Stimulated activated naive B cell treated with anti-CD40 and anti-IgM and Interleukin-4, amounts not matched to agents 10 μg/mL and 1 μg/mL and 100 μg/mL, for 72 hours (primary cell): Measurements from ENCODE around the gene DGKH.
A peak's percentile ranks its signal among the peaks of the same experiment; 100 is the strongest.

Experiments
- ATAC-seq, 2 donors: fragments of 150-1000 bp; cut with Tn5 transposase; replicated peaks; 2 replicates each; pipeline ENCODE4 v1.10.0; 2021; ENCODE audit warnings: moderate library complexity in 1 of 2
- DNase-seq: peaks from one replicate; pipeline ENCODE4 v3.0.0; 2021
- H3K27ac Mint-ChIP-seq: one replicate; pipeline ENCODE4 v1.8.0; 2022; ENCODE audit warnings: mild to moderate bottlenecking, mixed read lengths
- H3K27me3 Mint-ChIP-seq, 2 donors: one replicate each; pipeline ENCODE4 v1.8.0; 2022; ENCODE audit warnings: mixed read lengths in 2 of 2
- H3K36me3 Mint-ChIP-seq, 2 donors: one replicate each; pipeline ENCODE4 v1.8.0; 2022; ENCODE audit warnings: mixed read lengths in 2 of 2, mild to moderate bottlenecking in 1 of 2
- H3K4me1 Mint-ChIP-seq, 2 donors: one replicate each; pipeline ENCODE4 v1.8.0; 2022; ENCODE audit warnings: mixed read lengths in 2 of 2, mild to moderate bottlenecking in 1 of 2
- H3K4me3 Mint-ChIP-seq, 2 donors: one replicate each; pipeline ENCODE4 v1.8.0; 2022; ENCODE audit warnings: mild to moderate bottlenecking in 2 of 2, mixed read lengths in 2 of 2, moderate library complexity in 1 of 2
- H3K9me3 Mint-ChIP-seq, 2 donors: one replicate each; pipeline ENCODE4 v1.8.0; 2022; ENCODE audit warnings: mixed read lengths in 2 of 2, mild to moderate bottlenecking in 1 of 2

DGKH gene

GRCh38 chr13:42028113-42028799 lies 20.2 kb upstream of the DGKH start:
- Mint-ChIP-seq H3K27ac (no peak overlapping the region), H3K4me1 (no peaks in the 10 kb centered on the region), H3K4me3 (no peak overlapping the region), H3K36me3 (no peaks in the 10 kb centered on the region), H3K9me3 (peaks cover 0 to 1% of the 10 kb centered on the region in 2 donors), H3K27me3 (peaks cover 8 to 18% of the 10 kb centered on the region in 2 donors)
- DNase-seq (no peak), ATAC-seq (no peak)

DNA sequence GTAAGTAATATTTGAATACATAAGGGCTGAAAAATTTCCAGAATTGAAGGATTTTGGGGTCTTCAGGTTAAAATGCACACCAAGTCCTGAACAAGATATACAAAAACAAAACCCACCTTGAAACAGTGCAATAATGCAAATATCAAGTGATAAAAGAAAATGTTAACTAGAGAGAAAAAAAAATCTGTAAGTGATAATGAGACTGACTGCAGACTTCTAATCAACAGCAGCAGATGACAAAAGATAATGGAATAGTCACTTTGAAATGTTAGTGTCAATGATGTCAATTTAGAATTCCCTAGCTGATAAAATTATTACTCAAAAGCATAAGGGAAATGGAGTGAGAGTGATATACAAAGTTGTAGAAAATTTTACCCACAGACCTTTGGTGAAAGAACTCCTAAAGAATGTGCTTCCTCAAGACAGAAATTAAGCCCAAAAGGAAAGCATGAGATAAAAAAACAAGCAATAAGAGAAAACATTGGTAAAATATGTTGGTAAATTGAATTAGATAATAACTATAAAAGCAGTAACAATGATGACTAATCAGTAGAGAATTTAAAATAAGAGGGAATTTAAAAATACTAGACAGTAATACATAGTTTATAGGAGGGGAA lies 12.4 kb upstream of the DGKH start:
- Mint-ChIP-seq H3K27ac (no peak overlapping the region), H3K9me3 (peaks cover 6 to 7% of the 10 kb centered on the region in 2 donors), H3K27me3 (peaks cover 0 to 4% of the 10 kb centered on the region in 2 donors), H3K36me3 (peaks cover 0 to 6% of the 10 kb centered on the region in 2 donors), H3K4me1 (peaks cover 10 to 20% of the 10 kb centered on the region in 2 donors), H3K4me3 (no peak overlapping the region)
- ATAC-seq (no peak), DNase-seq (no peak)

- H3K36me3 Mint-ChIP-seq: peaks cover 3 to 9% of the 10 kb centered on the region in 2 donors
- DNase-seq (no peak), ATAC-seq (no peak)
- H3K4me1 Mint-ChIP-seq: peaks cover 12 to 27% of the 10 kb centered on the region in 2 donors
- peaks cover 4 to 6% of the 10 kb centered on the region in 2 donors for H3K27me3 Mint-ChIP-seq
- no peak overlapping the region for H3K4me3 Mint-ChIP-seq
- peaks cover 4 to 7% of the 10 kb centered on the region in 2 donors for H3K9me3 Mint-ChIP-seq
- H3K27ac Mint-ChIP-seq: no peak overlapping the region
Measured at GRCh38 chr13:42036711-42037110, 11.7 kb upstream of the DGKH start.

DNA sequence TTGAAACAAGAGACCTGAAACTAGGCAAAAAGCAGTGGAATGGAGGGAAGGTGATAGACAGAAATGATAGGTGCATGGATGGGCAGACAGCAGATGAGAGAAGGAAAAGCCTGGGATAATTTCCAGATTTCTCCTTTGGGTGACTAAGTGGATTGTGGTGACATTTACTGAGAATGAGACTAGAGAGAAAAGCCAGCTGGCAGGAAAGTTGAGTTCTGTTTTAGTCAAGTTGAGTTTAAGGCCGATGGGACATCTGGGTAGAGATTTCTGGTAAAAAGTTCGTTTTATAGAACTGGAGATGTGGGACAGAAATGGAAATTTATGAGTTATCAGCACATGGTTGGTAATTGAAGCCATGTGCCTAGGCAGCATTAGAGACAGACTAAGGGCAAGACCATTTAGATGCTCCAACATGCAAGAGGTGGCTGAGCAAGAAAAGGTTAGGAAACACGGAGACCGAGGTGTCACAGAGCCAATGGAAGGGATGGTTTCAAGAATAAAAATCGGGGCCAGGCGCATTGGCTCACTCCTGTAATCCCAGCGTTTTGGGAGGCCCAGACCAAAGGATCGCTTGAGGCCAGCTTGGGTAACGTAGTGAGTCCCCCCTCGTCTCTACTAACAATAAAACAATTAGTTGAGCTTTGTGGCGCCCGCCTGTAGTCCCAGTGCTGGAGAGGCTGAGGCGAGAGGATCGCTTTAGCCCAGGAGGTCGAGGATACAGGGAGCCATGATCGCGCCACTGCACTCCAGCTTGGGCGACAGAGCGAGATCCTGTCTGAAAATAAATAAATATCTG lies 9.6 kb upstream of the DGKH start:
- ATAC-seq: no peak
- Mint-ChIP-seq H3K4me1 (peaks cover 16 to 31% of the 10 kb centered on the region in 2 donors), H3K4me3 (peak overlapping the region; percentile 91 to 94), H3K36me3 (peaks cover 6 to 13% of the 10 kb centered on the region in 2 donors), H3K27ac (peak overlapping the region; percentile 95), H3K27me3 (peaks cover 7 to 10% of the 10 kb centered on the region in 2 donors), H3K9me3 (peaks cover 4 to 7% of the 10 kb centered on the region in 2 donors)
- DNase-seq: no peak

DNA sequence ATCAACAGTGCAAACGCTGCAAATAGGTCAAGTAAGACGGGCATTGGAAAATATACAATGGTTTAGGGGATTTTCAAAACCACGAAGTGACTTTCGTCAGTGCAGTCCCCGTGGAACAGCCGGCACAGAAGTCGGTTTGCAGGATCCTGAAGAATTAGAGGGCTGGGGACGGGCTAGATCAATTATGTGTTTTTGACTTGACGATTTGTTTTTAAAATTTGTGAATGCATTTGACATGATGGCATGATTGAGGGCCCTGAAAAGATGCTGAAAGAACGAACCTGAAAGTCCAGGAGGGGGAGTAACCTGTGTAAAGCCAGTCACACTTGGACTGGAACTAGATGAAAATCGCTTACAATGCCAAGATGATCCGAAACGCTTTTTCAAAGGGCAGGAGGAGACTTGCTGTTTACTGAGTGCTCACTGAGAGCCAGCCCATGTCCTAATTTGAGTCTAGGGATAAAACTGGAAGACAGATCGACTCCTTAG lies 8.9 kb upstream of the DGKH start:
- peaks cover 13 to 16% of the 10 kb centered on the region in 2 donors for H3K27me3 Mint-ChIP-seq
- peaks cover 9 to 19% of the 10 kb centered on the region in 2 donors for H3K36me3 Mint-ChIP-seq
- H3K4me3 Mint-ChIP-seq: peak overlapping the region; percentile 91 to 94
- peak overlapping the region; percentile 95 for H3K27ac Mint-ChIP-seq
- peaks cover 4 to 7% of the 10 kb centered on the region in 2 donors for H3K9me3 Mint-ChIP-seq
- ATAC-seq (peak; percentile 28 to 39), DNase-seq (no peak)
- H3K4me1 Mint-ChIP-seq: peaks cover 16 to 31% of the 10 kb centered on the region in 2 donors

DNA sequence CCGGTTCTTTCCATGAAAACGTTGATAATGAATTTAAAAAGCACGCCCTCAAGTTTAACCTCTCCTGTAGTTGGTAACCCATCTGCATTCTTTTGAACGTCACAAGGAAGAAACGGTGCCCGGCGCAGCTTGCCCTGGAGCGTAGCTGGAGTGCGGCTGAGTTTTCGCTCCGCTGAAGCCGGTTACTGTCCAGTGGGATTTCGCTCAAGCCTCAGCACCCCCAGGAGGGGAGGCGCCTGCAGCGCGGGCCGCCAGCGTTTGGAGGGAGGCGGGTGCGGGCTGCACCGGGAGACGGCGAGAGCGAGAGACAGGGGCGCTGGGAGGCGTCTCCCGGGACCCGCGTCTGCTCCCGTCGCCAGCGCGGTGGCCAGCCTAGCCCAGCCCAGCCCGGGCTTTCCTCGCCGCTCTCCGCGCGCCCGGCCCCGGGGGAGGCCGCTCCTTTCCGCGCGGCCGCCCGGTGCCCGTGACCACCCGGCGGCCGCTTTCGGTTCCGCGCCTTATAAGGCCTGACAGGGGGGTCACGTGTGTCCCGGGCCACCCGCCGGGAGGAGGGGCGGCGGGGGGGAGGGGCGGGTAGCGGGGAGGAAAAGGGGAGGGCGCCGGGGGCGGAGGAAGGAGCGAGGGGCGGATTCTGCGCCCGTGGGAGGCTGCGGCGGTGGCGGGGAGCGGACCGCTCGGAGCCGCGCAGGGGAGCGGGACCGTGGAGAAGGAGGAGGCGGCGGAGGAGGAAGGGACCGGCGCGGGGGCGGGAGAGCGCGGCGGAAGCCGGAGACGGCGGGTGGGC lies 8.3 kb upstream of the DGKH start:
- DNase-seq: peak; percentile 77
- Mint-ChIP-seq H3K27me3 (peaks cover 14 to 22% of the 10 kb centered on the region in 2 donors), H3K9me3 (peaks cover 3 to 7% of the 10 kb centered on the region in 2 donors), H3K27ac (peak overlapping the region; percentile 95), H3K4me1 (peaks cover 16 to 31% of the 10 kb centered on the region in 2 donors), H3K4me3 (peak overlapping the region; percentile 91 to 94), H3K36me3 (peaks cover 9 to 19% of the 10 kb centered on the region in 2 donors)
- ATAC-seq: peak; percentile 76 to 81

- Mint-ChIP-seq H3K4me3 (peak overlapping the region; percentile 94 to 95), H3K9me3 (peaks cover 3 to 5% of the 10 kb centered on the region in 2 donors), H3K27ac (no peak overlapping the region), H3K27me3 (peaks cover 14 to 26% of the 10 kb centered on the region in 2 donors), H3K4me1 (peaks cover 16 to 31% of the 10 kb centered on the region in 2 donors), H3K36me3 (peaks cover 9 to 18% of the 10 kb centered on the region in 2 donors)
- ATAC-seq: no peak
- no peak for DNase-seq
Measured at GRCh38 chr13:42040730-42041010, 7.8 kb upstream of the DGKH start.

GRCh38 chr13:42041011-42041683 lies 7.3 kb upstream of the DGKH start:
- DNase-seq (peak; percentile 24), ATAC-seq (peak; percentile 36 to 42)
- Mint-ChIP-seq H3K27ac (peak overlapping the region; percentile 91), H3K9me3 (peaks cover under 1 to 2% of the 10 kb centered on the region in 2 donors), H3K4me1 (peaks cover 16 to 31% of the 10 kb centered on the region in 2 donors), H3K4me3 (peak overlapping the region; percentile 86 to 95), H3K27me3 (peaks cover 18 to 30% of the 10 kb centered on the region in 2 donors), H3K36me3 (peaks cover 9 to 13% of the 10 kb centered on the region in 2 donors)

DNA sequence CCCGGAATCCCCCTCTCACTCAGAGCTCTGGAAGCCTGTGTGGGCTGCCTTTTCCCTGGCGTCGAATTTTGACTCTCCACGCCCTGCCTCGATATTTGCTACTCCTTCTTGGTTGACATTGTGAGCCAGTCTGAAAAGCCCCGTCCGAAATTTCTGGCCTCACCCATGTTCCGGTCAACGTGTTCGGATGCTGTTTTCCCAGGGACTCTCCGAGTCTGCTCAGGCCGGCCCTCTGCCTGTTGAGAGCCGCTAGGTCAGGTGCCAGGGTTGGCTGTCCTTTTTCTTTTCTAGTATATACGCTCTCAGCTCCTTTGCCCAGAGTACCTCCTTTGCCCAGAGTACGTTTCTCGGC lies 6.8 kb upstream of the DGKH start:
- Mint-ChIP-seq H3K9me3 (peaks cover 0 to 1% of the 10 kb centered on the region in 2 donors), H3K4me1 (peaks cover 16 to 31% of the 10 kb centered on the region in 2 donors), H3K36me3 (peaks cover 9 to 13% of the 10 kb centered on the region in 2 donors), H3K27ac (peak overlapping the region; percentile 91), H3K27me3 (peaks cover 19 to 33% of the 10 kb centered on the region in 2 donors), H3K4me3 (peak overlapping the region; percentile 86 to 95)
- ATAC-seq (peak; percentile 23 to 27), DNase-seq (no peak)

DNA sequence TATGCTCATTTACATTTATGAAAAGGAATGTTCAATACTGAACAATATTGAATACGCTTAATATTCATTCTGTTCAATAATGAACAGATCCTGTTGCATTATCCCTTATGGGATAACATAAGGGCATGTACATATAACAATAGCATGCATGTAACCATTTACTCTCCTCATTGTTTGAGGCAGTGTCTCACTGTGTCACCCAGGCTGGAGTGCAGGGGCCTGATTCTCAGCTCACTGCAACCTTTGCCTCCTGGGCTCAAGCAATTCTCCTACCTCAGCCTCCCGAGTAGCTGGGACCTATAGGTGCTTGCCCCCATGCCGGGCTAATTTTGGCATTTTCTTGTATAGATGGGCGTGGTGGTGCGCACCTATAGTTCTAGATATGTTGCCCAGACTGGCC lies 4.8 kb upstream of the DGKH start:
- Mint-ChIP-seq H3K27ac (no peak overlapping the region), H3K4me3 (no peak overlapping the region), H3K4me1 (peaks cover 19 to 36% of the 10 kb centered on the region in 2 donors), H3K36me3 (peaks cover 13 to 18% of the 10 kb centered on the region in 2 donors), H3K27me3 (peaks cover 28 to 44% of the 10 kb centered on the region in 2 donors), H3K9me3 (no peaks in the 10 kb centered on the region)
- DNase-seq: no peak
- no peak for ATAC-seq

DNA sequence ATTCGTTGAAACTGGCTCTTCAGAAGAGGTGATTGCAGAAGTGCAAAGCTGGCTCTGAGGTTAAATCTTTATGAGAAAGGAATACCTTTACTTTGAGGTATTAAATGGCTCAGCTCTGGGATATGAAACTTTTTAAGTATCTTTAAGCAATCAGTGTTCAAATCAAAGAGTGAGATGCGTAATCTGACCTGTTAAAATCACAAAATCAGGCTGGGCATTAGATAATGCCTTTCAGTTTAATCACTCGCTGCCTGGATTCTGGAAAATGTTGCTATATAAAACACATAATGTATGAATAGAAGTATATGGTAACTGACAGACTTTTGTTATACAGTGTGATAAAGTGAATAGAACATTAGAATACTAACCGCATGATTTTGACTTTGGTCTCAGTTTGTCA lies 2.0 kb upstream of the DGKH start:
- Mint-ChIP-seq H3K27me3 (peaks cover 32 to 48% of the 10 kb centered on the region in 2 donors), H3K36me3 (peaks cover 16 to 21% of the 10 kb centered on the region in 2 donors), H3K27ac (no peak overlapping the region), H3K9me3 (no peaks in the 10 kb centered on the region), H3K4me3 (no peak overlapping the region), H3K4me1 (peaks cover 13 to 16% of the 10 kb centered on the region in 2 donors)
- ATAC-seq: no peak
- no peak for DNase-seq

DNA sequence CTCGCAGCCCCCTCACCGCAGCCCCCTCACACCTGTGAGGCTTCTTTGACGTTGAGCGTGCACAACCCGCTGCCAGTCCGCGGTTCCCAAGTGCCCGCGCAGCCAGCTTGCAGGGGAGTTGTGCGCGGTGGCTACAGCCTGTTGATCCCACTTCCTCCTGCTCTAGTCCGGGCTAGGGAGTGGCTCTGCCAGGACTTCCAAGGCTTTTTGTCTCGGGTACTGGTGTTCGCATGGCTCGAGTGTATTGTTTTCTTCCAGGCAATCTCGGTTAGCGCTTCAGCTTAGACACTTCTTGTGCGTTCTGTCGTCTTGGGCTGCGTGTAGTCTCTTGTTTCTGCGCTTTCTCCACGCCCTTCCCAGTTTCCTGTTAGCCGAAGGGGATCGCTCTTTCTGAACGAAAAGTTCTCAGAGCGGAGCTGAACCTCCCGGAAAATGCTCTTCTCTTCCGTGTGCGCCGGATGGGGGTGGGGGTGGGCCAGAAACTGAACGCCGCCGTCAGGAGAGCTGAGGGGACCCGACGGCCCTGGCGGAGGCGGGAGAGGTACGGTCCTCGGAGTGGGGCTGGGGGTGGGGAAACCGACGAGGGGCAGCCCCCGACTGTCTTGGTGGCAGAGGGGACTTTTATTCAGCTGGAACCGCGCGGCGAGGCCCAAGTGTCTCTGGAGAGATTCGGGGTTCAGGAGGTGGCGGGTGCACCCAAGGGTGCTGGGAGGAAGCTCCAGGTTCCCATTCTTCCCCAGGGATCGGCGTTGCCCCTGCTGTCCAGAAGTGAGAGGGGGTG lies 697 bp upstream of the DGKH start:
- H3K4me1 Mint-ChIP-seq: peaks cover 8 to 15% of the 10 kb centered on the region in 2 donors

More for the DNA sequence above, 697 bp upstream of the DGKH start:
- Mint-ChIP-seq H3K4me3 (peak overlapping the region; percentile 88 to 90), H3K9me3 (no peaks in the 10 kb centered on the region), H3K27me3 (peaks cover 26 to 42% of the 10 kb centered on the region in 2 donors), H3K36me3 (peaks cover 11 to 15% of the 10 kb centered on the region in 2 donors), H3K27ac (peak overlapping the region; percentile 75)
- peak; percentile 4 for DNase-seq
- peak; percentile 38 to 45 for ATAC-seq
